ENCODE measurements around the gene HNRNPM. TPM values are rescaled to one million over a fixed set of nuclear protein-coding genes. Genes with fewer than 3 reads are reported as not detected.
A peak's percentile ranks its signal among the peaks of the same experiment; 100 is the strongest.
"Not testable (repeated sequence)": the region's sequence is repeated elsewhere in the genome, so short reads cannot be mapped to it uniquely, and the experiment has no call there.

Gene HNRNPM
- total RNA-seq, 1 experiment from 2014 or later, result 298 TPM

DNA sequence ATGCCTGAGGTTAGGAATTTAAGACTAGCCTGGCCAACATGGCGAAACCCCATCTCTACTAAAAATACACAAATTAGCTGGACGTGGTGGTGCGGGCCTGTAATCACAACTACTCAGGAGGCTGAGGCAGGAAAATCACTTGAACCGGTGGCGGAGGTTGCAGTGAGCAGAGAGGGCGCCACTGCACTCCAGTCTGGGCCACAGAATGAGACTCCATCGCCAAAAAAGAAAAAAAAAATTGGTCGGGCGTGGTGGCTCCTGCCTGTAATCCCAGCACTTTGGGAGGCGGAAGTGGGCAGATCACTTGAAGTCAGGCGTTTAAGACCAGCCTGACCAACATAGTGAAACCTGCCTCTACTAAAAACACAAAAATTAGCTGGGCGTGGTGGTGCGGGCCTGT, 34.1 kb upstream of the HNRNPM start:
- DNase-seq (ENCODE audit: low read depth, low spot score); H3K4me3 ChIP-seq (replicated peaks in 1 of 2; ENCODE audit: low read depth in 1 of 2, low read length in 2 of 2); H3K79me2 ChIP-seq (ENCODE audit: insufficient read depth, low read length); H3K9me3 ChIP-seq (ENCODE audit: control insufficient read depth in 1 of 2, insufficient read depth in 1 of 2, low read depth in 1 of 2, low read length in 2 of 2); H3K27me3 ChIP-seq (ENCODE audit: insufficient read depth, low read length); H2AFZ ChIP-seq (ENCODE audit: low read depth, low read length, poor library complexity, severe bottlenecking); RAD21 ChIA-PET (ENCODE audit: low non-redundant PET in 1 of 2, low total read pairs in 2 of 2, uncharacterized antibody in 2 of 2, unreplicated experiment in 2 of 2); H3K9me2 ChIP-seq (ENCODE audit: insufficient read depth); H4K20me1 ChIP-seq (ENCODE audit: insufficient read depth); BruUV-seq (replicated peaks); H3K9ac ChIP-seq (ENCODE audit: low read length); H3K36me3 ChIP-seq (ENCODE audit: control insufficient read depth in 1 of 2, insufficient read depth in 2 of 2, low read length in 2 of 2); H3K4me2 ChIP-seq (ENCODE audit: low read length); ATAC-seq; H3K27ac ChIP-seq (ENCODE audit: low read depth, low read length): not testable (repeated sequence)
- TF ChIP-seq, protein P1, sequence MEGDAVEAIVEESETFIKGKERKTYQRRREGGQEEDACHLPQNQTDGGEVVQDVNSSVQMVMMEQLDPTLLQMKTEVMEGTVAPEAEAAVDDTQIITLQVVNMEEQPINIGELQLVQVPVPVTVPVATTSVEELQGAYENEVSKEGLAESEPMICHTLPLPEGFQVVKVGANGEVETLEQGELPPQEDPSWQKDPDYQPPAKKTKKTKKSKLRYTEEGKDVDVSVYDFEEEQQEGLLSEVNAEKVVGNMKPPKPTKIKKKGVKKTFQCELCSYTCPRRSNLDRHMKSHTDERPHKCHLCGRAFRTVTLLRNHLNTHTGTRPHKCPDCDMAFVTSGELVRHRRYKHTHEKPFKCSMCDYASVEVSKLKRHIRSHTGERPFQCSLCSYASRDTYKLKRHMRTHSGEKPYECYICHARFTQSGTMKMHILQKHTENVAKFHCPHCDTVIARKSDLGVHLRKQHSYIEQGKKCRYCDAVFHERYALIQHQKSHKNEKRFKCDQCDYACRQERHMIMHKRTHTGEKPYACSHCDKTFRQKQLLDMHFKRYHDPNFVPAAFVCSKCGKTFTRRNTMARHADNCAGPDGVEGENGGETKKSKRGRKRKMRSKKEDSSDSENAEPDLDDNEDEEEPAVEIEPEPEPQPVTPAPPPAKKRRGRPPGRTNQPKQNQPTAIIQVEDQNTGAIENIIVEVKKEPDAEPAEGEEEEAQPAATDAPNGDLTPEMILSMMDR (IDR thresholded peaks at IDR 0.05 in 2 of 3, conservative IDR thresholded peaks at IDR 0.05 in 1 of 3; ENCODE audit: borderline replicate concordance in 1 of 3, insufficient read depth in 1 of 3, low read depth in 2 of 3, low read length in 2 of 3), result peak; percentile 4 to 21 (median 10); a peak in 1 of 6 replicates
- intact Hi-C loops (cut with micrococcal nuclease), result loop anchor here (5.0 to 10.0 kb wide), 2 partner anchors 58 to 104 kb away; partner anchors contain the start of gene ZNF414
- peaks cover 20 to 21% of the 10 kb centered on the region in 2 experiments; a peak in 3 of 4 replicates for H3K4me1 ChIP-seq (ENCODE audit: control insufficient read depth in 1 of 2, insufficient read depth in 2 of 2, low read length in 2 of 2)
- POLR2A ChIA-PET, result interaction anchor here (0.6 kb wide), 1 partner anchor 69 kb away, joined by 3 read pairs; no protein-coding TSS in a partner anchor
- CTCF ChIA-PET, result interaction anchor here (0.8 kb wide), 1 partner anchor 57 kb away, joined by 3 read pairs; no protein-coding TSS in a partner anchor

- ChIA-PET CTCF (interaction anchor here (0.6 to 1.9 kb wide), 17 partner anchors 11 to 783 kb away, joined by 3 to 21 read pairs (median 3); partner anchors contain the start of genes HNRNPM, PET100, RAB11B and XAB2), RAD21 (ENCODE audit: low non-redundant PET in 1 of 2, low total read pairs in 2 of 2, uncharacterized antibody in 2 of 2, unreplicated experiment in 2 of 2) (interaction anchor here (0.7 to 1.6 kb wide), 4 partner anchors 58 to 168 kb away, joined by 3 to 6 read pairs (median 4); partner anchors contain the start of gene ZNF414 (in 2 of the 2)), POLR2A (interaction anchor here (0.6 to 3.1 kb wide), 9 partner anchors 11 to 517 kb away, joined by 3 to 20 read pairs (median 4); partner anchors contain the start of genes HNRNPM, RAB11B and ZNF414)
- H3K9me2 ChIP-seq (ENCODE audit: insufficient read depth), result no peaks in the 10 kb centered on the region
- H2AFZ ChIP-seq (ENCODE audit: low read depth, low read length, poor library complexity, severe bottlenecking), result peak within 1 kb of the TSS; percentile 68
- intact Hi-C loops (cut with micrococcal nuclease), result loop anchor here (5.0 to 10.0 kb wide), 2 partner anchors 61 to 102 kb away; partner anchors contain the start of gene ZNF414
- H3K9me3 ChIP-seq (ENCODE audit: control insufficient read depth in 1 of 2, insufficient read depth in 1 of 2, low read depth in 1 of 2, low read length in 2 of 2), result no peaks in the 10 kb centered on the region
- H3K79me2 ChIP-seq (ENCODE audit: insufficient read depth, low read length), result no peaks in the 10 kb centered on the region
- no peaks in the 10 kb centered on the region for H3K27me3 ChIP-seq (ENCODE audit: insufficient read depth, low read length)
- peak within 1 kb of the TSS; percentile 60 for H3K9ac ChIP-seq (ENCODE audit: low read length)
- DNase-seq (ENCODE audit: low read depth, low spot score), result peak; percentile 90
- H3K4me3 ChIP-seq (replicated peaks in 1 of 2; ENCODE audit: low read depth in 1 of 2, low read length in 2 of 2), result peak within 1 kb of the TSS; percentile 66 to 67
- H3K4me2 ChIP-seq (ENCODE audit: low read length), result peak within 1 kb of the TSS; percentile 92
- peak within 1 kb of the TSS; percentile 57 for H3K27ac ChIP-seq (ENCODE audit: low read depth, low read length)
- H3K36me3 ChIP-seq (ENCODE audit: control insufficient read depth in 1 of 2, insufficient read depth in 2 of 2, low read length in 2 of 2), result no peaks in the 10 kb centered on the region
- ATAC-seq, result peak; percentile 99
- H4K20me1 ChIP-seq (ENCODE audit: insufficient read depth), result no peaks in the 10 kb centered on the region
- peaks cover 23 to 24% of the 10 kb centered on the region in 2 experiments for H3K4me1 ChIP-seq (ENCODE audit: control insufficient read depth in 1 of 2, insufficient read depth in 2 of 2, low read length in 2 of 2)
- BruUV-seq (replicated peaks), result no TSS peak
- TF ChIP-seq EZH2 (IDR thresholded peaks at IDR 0.05) (no peak), ZFX (IDR thresholded peaks at IDR 0.05) (peak; percentile 43; the same call in 1 of the 2 replicates), POLR2A (IDR thresholded peaks at IDR 0.05; ENCODE audit: borderline replicate concordance, extremely low read depth, insufficient read depth, insufficient read length) (no peak), YY1 (IDR thresholded peaks at IDR 0.05; ENCODE audit: extremely low read depth, insufficient replicate concordance, low read depth, low read length) (peak; percentile 6), SP1 (IDR thresholded peaks at IDR 0.05; ENCODE audit: low read depth) (peak; percentile 83), SIN3A (IDR thresholded peaks at IDR 0.05; ENCODE audit: low read depth) (no peak)
- TF ChIP-seq, protein P2, sequence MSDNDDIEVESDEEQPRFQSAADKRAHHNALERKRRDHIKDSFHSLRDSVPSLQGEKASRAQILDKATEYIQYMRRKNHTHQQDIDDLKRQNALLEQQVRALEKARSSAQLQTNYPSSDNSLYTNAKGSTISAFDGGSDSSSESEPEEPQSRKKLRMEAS (IDR thresholded peaks at IDR 0.05), result peak; percentile 53; the same call in 1 of the 2 replicates
- TF ChIP-seq, protein P3, sequence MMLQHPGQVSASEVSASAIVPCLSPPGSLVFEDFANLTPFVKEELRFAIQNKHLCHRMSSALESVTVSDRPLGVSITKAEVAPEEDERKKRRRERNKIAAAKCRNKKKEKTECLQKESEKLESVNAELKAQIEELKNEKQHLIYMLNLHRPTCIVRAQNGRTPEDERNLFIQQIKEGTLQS (IDR thresholded peaks at IDR 0.05), result no peak
- TF ChIP-seq, protein P1 (IDR thresholded peaks at IDR 0.05 in 2 of 3, conservative IDR thresholded peaks at IDR 0.05 in 1 of 3; ENCODE audit: borderline replicate concordance in 1 of 3, insufficient read depth in 1 of 3, low read depth in 2 of 3, low read length in 2 of 3), result peak; percentile 45 to 63 (median 48); a peak in 5 of 6 replicates
These were observed 31.8 kb upstream of the HNRNPM start, which contains the start of gene MARCHF2 for GRCh38 chr19:8412783-8413628. Gene MARCHF2, plus strand, starts transcription at chr19:8413305. Its CDS starts 8,536 bp downstream, at chr19:8421841.

Measured in HCT116 (cell line).